HCT116 (cell line): ENCODE results near the gene FAM168A. TPM values are rescaled to one million over a fixed set of nuclear protein-coding genes. Genes with fewer than 3 reads are reported as not detected.

ENCODE experiments used
- ATAC-seq: fragments of 200-7000 bp; cut with Tn5 transposase; 2 replicates; pipeline ENCODE4 v1.9.1; 2020; ENCODE audit warnings: mild to moderate bottlenecking, moderate library complexity
- BruUV-seq: library from RNA; stranded (reverse); fragments of 400-500 nt; replicated peaks from 2 replicates; lab custom pipeline; 2021; lab: Mats Ljungman, UMichigan
- CTCF ChIA-PET: fragments of 300-600 bp; sonication (Branson Sonifier 250); formaldehyde crosslinking; loops from one replicate; lab custom pipeline; 2021; ENCODE audit warnings: antibody characterized with exemption; lab: Charles Lee
- POLR2A ChIA-PET: fragments of 300-600, 350-600 bp; sonication (Branson Sonifier 250); formaldehyde crosslinking; loops from one replicate; lab custom pipeline; 2021; ENCODE audit warnings: antibody characterized with exemption; lab: Charles Lee
- RAD21 ChIA-PET, 2 experiments: fragments of 300-600 bp; sonication (Branson Sonifier 250); formaldehyde crosslinking; loops; one replicate each; lab custom pipeline; 2023; ENCODE audit warnings: low total read pairs in 2 of 2; ENCODE audit not compliant: uncharacterized antibody in 2 of 2, unreplicated experiment in 2 of 2, low non-redundant PET in 1 of 2; lab: Charles Lee
- DNase-seq: peaks from one replicate; pipeline ENCODE4 v3.0.0-alpha.2; 2010; ENCODE audit warnings: low read depth, low spot score
- H2AFZ ChIP-seq: fragments of 200-600 bp; shearing (Covaris generic), sonication (generic); 2 replicates; pipeline ENCODE4 v1.6.1; 2017; ENCODE audit warnings: low read depth, mixed run types, mixed read lengths, antibody characterized with exemption, low read length; ENCODE audit not compliant: poor library complexity, severe bottlenecking
- H3K27ac ChIP-seq: 2 replicates; pipeline ENCODE4 v1.5.1; 2012; ENCODE audit warnings: low read depth, low read length
- H3K27me3 ChIP-seq: fragments of 200-600 bp; sonication (generic); 2 replicates; pipeline ENCODE4 v1.6.1; 2016; ENCODE audit warnings: mixed run types, low read length, mixed read lengths; ENCODE audit not compliant: insufficient read depth
- H3K36me3 ChIP-seq, 2 experiments: fragments of 200-500 bp in 1 of 2; fragments of 200-600 bp in 1 of 2; sonication (Bioruptor generic) in 1 of 2; sonication (generic) in 1 of 2; 2 replicates each; pipeline versions ENCODE4 v1.5.1 to v1.6.1; 2014 to 2016; ENCODE audit warnings: low read length in 2 of 2, inconsistent platforms in 1 of 2, mixed read lengths in 1 of 2, mixed run types in 1 of 2; ENCODE audit not compliant: insufficient read depth in 2 of 2, control insufficient read depth in 1 of 2
- H3K4me1 ChIP-seq, 2 experiments: fragments of 200-600 bp in 1 of 2; sonication (generic) in 1 of 2; 2 replicates each; pipeline versions ENCODE4 v1.5.1 to v1.6.1; 2012 to 2017; ENCODE audit warnings: low read length in 2 of 2, inconsistent platforms in 1 of 2, mild to moderate bottlenecking in 1 of 2, mixed read lengths in 1 of 2, mixed run types in 1 of 2, moderate library complexity in 1 of 2; ENCODE audit not compliant: insufficient read depth in 2 of 2, control insufficient read depth in 1 of 2
- H3K4me2 ChIP-seq: fragments of 200-600 bp; sonication (generic); 2 replicates; pipeline ENCODE4 v1.6.1; 2017; ENCODE audit warnings: mixed run types, low read length, mixed read lengths
- H3K4me3 ChIP-seq, 2 experiments: fragments of 200-600 bp in 1 of 2; sonication (generic) in 1 of 2; replicated peaks in 1 of 2; 2 replicates each; pipeline ENCODE4 v1.5.1; 2011 to 2016; ENCODE audit warnings: low read length in 2 of 2, control low read depth in 1 of 2, low read depth in 1 of 2, mild to moderate bottlenecking in 1 of 2, mixed read lengths in 1 of 2, mixed run types in 1 of 2
- H3K79me2 ChIP-seq: fragments of 200-600 bp; sonication (generic); 2 replicates; pipeline ENCODE4 v1.6.1; 2017; ENCODE audit warnings: mild to moderate bottlenecking, mixed run types, low read length, moderate library complexity, mixed read lengths; ENCODE audit not compliant: insufficient read depth
- H3K9ac ChIP-seq: fragments of 200-600 bp; sonication (generic); 2 replicates; pipeline ENCODE4 v1.6.1; 2016; ENCODE audit warnings: low read length, mixed read lengths
- H3K9me2 ChIP-seq: fragments of 200-600 bp; sonication (generic), shearing (Covaris generic); 2 replicates; pipeline ENCODE4 v1.6.1; 2017; ENCODE audit warnings: mixed run types, mild to moderate bottlenecking, moderate library complexity; ENCODE audit not compliant: insufficient read depth
- H3K9me3 ChIP-seq, 2 experiments: fragments of 200-500 bp in 1 of 2; fragments of 200-600 bp in 1 of 2; sonication (Bioruptor generic) in 1 of 2; sonication (generic) in 1 of 2; 2 replicates each; pipeline ENCODE4 v1.6.1; 2014 to 2017; ENCODE audit warnings: low read length in 2 of 2, mixed read lengths in 2 of 2, inconsistent platforms in 1 of 2, low read depth in 1 of 2, mild to moderate bottlenecking in 1 of 2, mixed run types in 1 of 2, moderate library complexity in 1 of 2; ENCODE audit not compliant: control insufficient read depth in 1 of 2, insufficient read depth in 1 of 2
- H4K20me1 ChIP-seq: fragments of 200-600 bp; sonication (generic), shearing (Covaris generic); 2 replicates; pipeline ENCODE4 v1.6.1; 2017; ENCODE audit warnings: mixed run types, mild to moderate bottlenecking, moderate library complexity; ENCODE audit not compliant: insufficient read depth
- ATF3 ChIP-seq: IDR thresholded peaks from 2 replicates; pipeline ENCODE4 v1.6.1; 2012
- ELF1 ChIP-seq: IDR thresholded peaks from 2 replicates; pipeline ENCODE4 v1.6.1; 2012; ENCODE audit warnings: low read depth, borderline replicate concordance
- EZH2 ChIP-seq: fragments of 200-600 bp; sonication (generic); IDR thresholded peaks from 2 replicates; pipeline ENCODE4 v1.6.1; 2017; ENCODE audit warnings: antibody characterized with exemption, mixed run types
- EZH2phosphoT487 ChIP-seq: fragments of 200-600 bp; IDR thresholded peaks from 2 replicates; pipeline ENCODE4 v1.6.1; 2018; ENCODE audit warnings: antibody characterized with exemption, borderline replicate concordance
- MAX ChIP-seq: IDR thresholded peaks from 2 replicates; pipeline ENCODE4 v1.6.1; 2012
- REST ChIP-seq: IDR thresholded peaks from 2 replicates; pipeline ENCODE4 v1.6.1; 2012; ENCODE audit warnings: low read depth
- SRF ChIP-seq: IDR thresholded peaks from 2 replicates; pipeline ENCODE4 v1.6.1; 2012; ENCODE audit warnings: low read depth
- YY1 ChIP-seq: IDR thresholded peaks from 2 replicates; pipeline ENCODE4 v1.6.1; 2011; ENCODE audit warnings: low read length, low read depth, moderate library complexity, mild to moderate bottlenecking; ENCODE audit not compliant: insufficient replicate concordance; ENCODE audit errors: extremely low read depth
- ZFX ChIP-seq: fragments of 450-650 bp; IDR thresholded peaks from 2 replicates; pipeline ENCODE4 v1.6.1; 2017
- intact Hi-C: fragments of 100-400 bp; cut with micrococcal nuclease; formaldehyde crosslinking; loops from 2 replicates; pipeline ENCODE4 v1.10.0; 2022
- total RNA-seq: library from RNA; stranded (reverse); gene quantifications from one replicate; pipeline ENCODE4 v1.2.1, GENCODE V29; 2021; ENCODE audit not compliant: unreplicated experiment

Gene FAM168A
- total RNA-seq, 1 experiment from 2014 or later = 31.5 TPM

- ATAC-seq = no peak
- DNase-seq = no peak
- no peak for TF ChIP-seq EZH2
- no peak for TF ChIP-seq MAX
- TF ChIP-seq ATF3 = no peak
- TF ChIP-seq ZFX = no peak
- no peak for TF ChIP-seq REST
- no peak for TF ChIP-seq YY1
- no peak for TF ChIP-seq ELF1
- no peak for TF ChIP-seq SRF
- TF ChIP-seq EZH2phosphoT487 = no peak
Measured at GRCh38 chr11:73614591-73614990, 16.7 kb upstream of the FAM168A start.

More at GRCh38 chr11:73614591-73614990, 16.7 kb upstream of the FAM168A start:
- Histone ChIP-seq H3K4me2 (no peak overlapping the region), H3K79me2 (no peaks in the 10 kb centered on the region), H3K27me3 (no peaks in the 10 kb centered on the region), H4K20me1 (no peaks in the 10 kb centered on the region), H3K9me3 (no peaks in the 10 kb centered on the region), H3K9ac (no peak overlapping the region), H3K4me3 (no peak overlapping the region), H3K4me1 (no peaks in the 10 kb centered on the region), H3K36me3 (no peaks in the 10 kb centered on the region), H3K9me2 (no peaks in the 10 kb centered on the region), H3K27ac (no peak overlapping the region), H2AFZ (no peak overlapping the region)
- ChIA-PET POLR2A (no interaction called here), RAD21 (no interaction called here), CTCF (no interaction called here)
- BruUV-seq = no TSS peak
- intact Hi-C loops = no loop called here
